ENCODE measurements around the gene SARS1. TPM values are rescaled to one million over a fixed set of nuclear protein-coding genes. Genes with fewer than 3 reads are reported as not detected.

Gene SARS1
- total and polyA plus RNA-seq, 2 of the 13 experiments (the other 11 are each of a cell fraction or from before 2014, with no cell fraction given): 103 to 134 TPM

DNA sequence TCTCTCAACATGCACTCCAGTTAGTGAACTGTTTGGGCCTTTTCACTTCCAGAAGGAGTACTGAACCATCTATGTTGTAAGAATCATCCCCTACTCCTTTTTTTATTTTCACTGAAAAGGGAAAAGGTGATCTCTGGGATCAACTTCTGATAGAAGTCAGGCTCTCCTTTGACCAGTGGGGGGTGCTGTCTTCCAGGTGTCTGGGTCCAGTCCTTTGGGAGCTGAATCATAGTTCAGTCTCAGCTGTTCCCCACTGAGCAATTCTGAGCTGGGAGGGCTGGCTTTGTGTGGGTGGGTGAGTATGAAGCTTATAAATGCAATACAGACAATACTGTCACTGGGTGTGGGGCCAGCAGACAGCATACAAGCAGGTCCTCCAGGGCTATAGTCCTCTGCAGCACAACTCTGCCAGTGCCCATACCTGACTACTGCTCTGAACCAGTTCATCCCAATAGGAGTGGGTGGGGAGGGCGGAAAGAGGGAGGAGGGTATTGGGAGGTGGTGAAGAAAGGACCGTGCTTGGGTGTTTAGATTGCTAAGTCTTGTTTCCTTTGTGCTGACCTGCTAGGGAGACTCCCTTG is 12.5 kb upstream of the SARS1 start:
- H3K27me3 ChIP-seq (ENCODE audit: control insufficient read depth in 1 of 2, insufficient read depth in 2 of 2, low read length in 2 of 2): no peaks in the 10 kb centered on the region
- intact Hi-C loops (cut with micrococcal nuclease; ENCODE audit: unreplicated experiment): loop anchor here (1.0 to 5.0 kb wide), 2 partner anchors 36 to 62 kb away; no protein-coding TSS in a partner anchor
- 42% methylated on average over 2 of the region's 2 CpGs for WGBS (ENCODE audit: low lambda C conversion rate)
- no peak overlapping the region for H2AFZ ChIP-seq (ENCODE audit: low read length)
- DNase-seq (ENCODE audit: low spot score) (peak; percentile 49), ATAC-seq (peak; percentile 65), FAIRE-seq (peak; percentile 57)
- H3K79me2 ChIP-seq (ENCODE audit: insufficient read depth, low read length): no peaks in the 10 kb centered on the region
- H3K9ac ChIP-seq (ENCODE audit: insufficient read depth, low read depth, low read length): no peak overlapping the region
- no peak overlapping the region for H3K4me3 ChIP-seq (replicated peaks in 1 of 3; ENCODE audit: insufficient read depth in 1 of 3, low read depth in 2 of 3, low read length in 3 of 3)
- no peaks in the 10 kb centered on the region for H4K20me1 ChIP-seq (ENCODE audit: insufficient read depth, low read length)
- H3K4me2 ChIP-seq (ENCODE audit: low read depth, low read length): no peak overlapping the region
- ChIA-PET POLR2A (interaction anchor here (0.7 to 1.0 kb wide), 2 partner anchors 12 to 13 kb away, joined by 4 read pairs; partner anchors contain the start of gene SARS1), CTCF (ENCODE audit: low intra/inter-chr PET ratio, low total read pairs) (interaction anchor here (1.6 to 1.7 kb wide), 2 partner anchors 53 to 62 kb away, joined by 3 to 7 read pairs; no protein-coding TSS in a partner anchor)
- no peaks in the 10 kb centered on the region for H3K36me3 ChIP-seq (replicated peaks in 1 of 2; ENCODE audit: control insufficient read depth in 1 of 2, insufficient read depth in 2 of 2, low read length in 2 of 2)
- H3K27ac ChIP-seq (ENCODE audit: extremely low read length, insufficient read depth, low read length): no peak overlapping the region
- in situ Hi-C loops (cut with HindIII; ENCODE audit: extremely low pct_ligation_motif_present, low pct_unique_long_range_greater_than_20kb): loop anchor here (5.0 kb wide), 1 partner anchor 61 kb away; no protein-coding TSS in a partner anchor
- no peaks in the 10 kb centered on the region for H3K9me3 ChIP-seq (ENCODE audit: low read length)
- BruUV-seq (replicated peaks): no TSS peak
- peaks cover 28% of the 10 kb centered on the region for H3K4me1 ChIP-seq (ENCODE audit: insufficient read depth, low read length)
- TF ChIP-seq KAT2B (IDR thresholded peaks at IDR 0.05; ENCODE audit: borderline replicate concordance, low read depth, low read length) (no peak), NCOA2 (CRISPR knock-in tag; IDR thresholded peaks at IDR 0.05) (no peak), SMC3 (IDR thresholded peaks at IDR 0.05; ENCODE audit: low read length) (peak; percentile 59; the same call in 1 of the 2 replicates), HES4 (CRISPR knock-in tag; IDR thresholded peaks at IDR 0.05; ENCODE audit: borderline replicate concordance) (no peak), RAD21 (CRISPR knock-in tag; IDR thresholded peaks at IDR 0.05) (0 out of 2 replicates have a peak, but pooled peaks have one; percentile 23), ZKSCAN1 (IDR thresholded peaks at IDR 0.05; ENCODE audit: low read length) (no peak), SAP130 (CRISPR knock-in tag; IDR thresholded peaks at IDR 0.05; ENCODE audit: low read depth) (peak; percentile 20; the same call in 1 of the 2 replicates), FOSL2 (CRISPR knock-in tag; IDR thresholded peaks at IDR 0.05) (peak; percentile 30; the same call in 1 of the 2 replicates), TCF7 (IDR thresholded peaks at IDR 0.05; ENCODE audit: low read depth) (no peak), ZNF770 (CRISPR knock-in tag; IDR thresholded peaks at IDR 0.05) (0 out of 2 replicates have a peak, but pooled peaks have one; percentile 2), ZNF577 (CRISPR knock-in tag; IDR thresholded peaks at IDR 0.05; ENCODE audit: borderline replicate concordance, low read depth) (no peak), TCF7L2 (IDR thresholded peaks at IDR 0.05; ENCODE audit: low read depth, low read length) (no peak)
- TF ChIP-seq, protein P1, sequence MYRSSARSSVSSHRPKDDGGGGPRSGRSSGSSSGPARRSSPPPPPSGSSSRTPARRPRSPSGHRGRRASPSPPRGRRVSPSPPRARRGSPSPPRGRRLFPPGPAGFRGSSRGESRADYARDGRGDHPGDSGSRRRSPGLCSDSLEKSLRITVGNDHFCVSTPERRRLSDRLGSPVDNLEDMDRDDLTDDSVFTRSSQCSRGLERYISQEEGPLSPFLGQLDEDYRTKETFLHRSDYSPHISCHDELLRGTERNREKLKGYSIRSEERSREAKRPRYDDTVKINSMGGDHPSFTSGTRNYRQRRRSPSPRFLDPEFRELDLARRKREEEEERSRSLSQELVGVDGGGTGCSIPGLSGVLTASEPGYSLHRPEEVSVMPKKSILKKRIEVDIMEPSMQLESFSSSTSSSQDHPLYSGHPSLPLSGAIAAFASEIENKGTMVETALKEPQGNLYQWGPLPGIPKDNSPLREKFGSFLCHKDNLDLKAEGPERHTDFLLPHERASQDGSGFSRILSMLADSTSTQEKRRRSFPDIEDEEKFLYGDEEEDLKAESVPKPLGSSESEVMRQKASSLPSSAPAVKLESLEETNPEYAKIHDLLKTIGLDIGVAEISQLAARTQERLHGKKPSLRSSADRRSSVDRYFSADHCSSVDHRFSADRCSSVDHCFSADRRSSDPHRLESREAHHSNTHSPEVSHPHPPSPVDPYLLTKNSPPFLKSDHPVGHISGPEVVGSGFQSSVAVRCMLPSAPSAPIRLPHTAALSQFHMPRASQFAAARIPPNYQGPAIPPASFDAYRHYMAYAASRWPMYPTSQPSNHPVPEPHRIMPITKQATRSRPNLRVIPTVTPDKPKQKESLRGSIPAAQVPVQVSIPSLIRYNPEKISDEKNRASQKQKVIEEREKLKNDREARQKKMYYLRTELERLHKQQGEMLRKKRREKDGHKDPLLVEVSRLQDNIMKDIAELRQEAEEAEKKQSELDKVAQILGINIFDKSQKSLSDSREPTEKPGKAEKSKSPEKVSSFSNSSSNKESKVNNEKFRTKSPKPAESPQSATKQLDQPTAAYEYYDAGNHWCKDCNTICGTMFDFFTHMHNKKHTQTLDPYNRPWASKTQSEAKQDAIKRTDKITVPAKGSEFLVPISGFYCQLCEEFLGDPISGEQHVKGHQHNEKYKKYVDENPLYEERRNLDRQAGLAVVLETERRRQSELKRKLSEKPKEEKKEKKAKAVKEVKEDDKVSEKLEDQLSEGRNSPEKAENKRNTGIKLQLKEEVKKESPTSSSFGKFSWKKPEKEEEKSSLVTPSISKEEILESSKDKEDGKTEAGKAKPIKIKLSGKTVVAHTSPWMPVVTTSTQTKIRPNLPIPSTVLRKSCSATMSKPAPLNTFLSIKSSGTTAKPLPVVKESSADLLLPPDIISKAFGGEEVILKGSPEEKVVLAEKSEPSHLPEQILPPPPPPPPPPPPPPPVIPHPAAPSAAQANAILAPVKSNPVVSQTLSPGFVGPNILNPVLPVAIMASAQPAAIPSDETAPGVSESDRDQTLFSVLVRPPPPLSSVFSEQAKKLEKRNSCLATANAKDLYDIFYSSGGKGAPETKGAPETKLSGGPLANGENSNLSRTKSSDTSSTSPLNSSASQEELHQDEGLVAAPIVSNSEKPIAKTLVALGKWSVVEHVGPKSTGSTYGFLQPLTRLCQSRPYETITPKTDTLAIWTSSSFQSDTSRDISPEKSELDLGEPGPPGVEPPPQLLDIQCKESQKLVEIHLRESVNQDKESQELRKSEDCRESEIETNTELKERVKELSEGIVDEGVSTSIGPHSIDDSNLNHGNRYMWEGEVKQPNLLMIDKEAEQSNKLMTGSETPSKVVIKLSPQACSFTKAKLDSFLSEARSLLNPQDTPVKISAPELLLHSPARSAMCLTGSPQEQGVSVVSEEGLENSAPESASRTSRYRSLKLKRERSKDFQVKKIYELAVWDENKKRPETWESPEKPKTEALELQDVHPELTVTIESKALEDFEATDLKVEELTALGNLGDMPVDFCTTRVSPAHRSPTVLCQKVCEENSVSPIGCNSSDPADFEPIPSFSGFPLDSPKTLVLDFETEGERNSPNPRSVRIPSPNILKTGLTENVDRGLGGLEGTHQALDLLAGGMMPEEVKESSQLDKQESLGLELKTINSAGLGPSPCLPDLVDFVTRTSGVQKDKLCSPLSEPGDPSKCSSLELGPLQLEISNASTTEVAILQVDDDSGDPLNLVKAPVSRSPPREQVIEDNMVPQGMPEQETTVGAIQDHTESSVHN (CRISPR knock-in tag; IDR thresholded peaks at IDR 0.05): no peak

All from HepG2 (cell line).